ENCODE data around the gene TYW3.

TYW3 gene

DNA sequence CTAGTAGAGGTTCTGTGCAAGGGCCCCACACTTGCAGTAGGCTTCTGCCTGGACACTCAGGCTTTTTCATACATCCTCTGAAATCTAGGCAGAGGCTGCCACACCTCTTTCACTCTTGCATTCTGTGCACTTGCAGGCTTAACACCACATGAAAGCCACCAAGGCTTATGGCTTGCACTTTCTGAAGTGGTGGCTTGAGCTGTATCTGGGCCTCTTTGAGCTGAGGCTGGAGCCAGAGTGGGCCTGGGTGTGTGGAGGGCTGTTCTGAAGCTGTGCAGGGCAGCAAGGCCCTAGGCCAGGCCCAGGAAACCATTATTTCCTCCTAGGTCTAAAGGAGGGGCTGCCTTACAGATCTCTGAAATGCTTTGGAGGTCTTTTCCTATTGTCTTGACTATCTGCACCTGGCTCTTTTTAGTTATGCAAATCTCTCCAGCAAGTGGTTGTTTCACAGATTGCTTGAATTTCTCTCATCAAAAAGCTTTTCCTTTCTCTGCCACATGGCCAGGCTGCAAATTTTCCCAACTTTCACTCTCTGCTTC lies 66.2 kb downstream of the TYW3 start:
- H3K4me3 ChIP-seq (ENCODE audit: low read depth, low read length): no peak overlapping the region
- no peak overlapping the region for H3K27ac ChIP-seq (ENCODE audit: extremely low read depth, low read depth, low read length)
- POLR2A ChIA-PET: no interaction called here

DNA sequence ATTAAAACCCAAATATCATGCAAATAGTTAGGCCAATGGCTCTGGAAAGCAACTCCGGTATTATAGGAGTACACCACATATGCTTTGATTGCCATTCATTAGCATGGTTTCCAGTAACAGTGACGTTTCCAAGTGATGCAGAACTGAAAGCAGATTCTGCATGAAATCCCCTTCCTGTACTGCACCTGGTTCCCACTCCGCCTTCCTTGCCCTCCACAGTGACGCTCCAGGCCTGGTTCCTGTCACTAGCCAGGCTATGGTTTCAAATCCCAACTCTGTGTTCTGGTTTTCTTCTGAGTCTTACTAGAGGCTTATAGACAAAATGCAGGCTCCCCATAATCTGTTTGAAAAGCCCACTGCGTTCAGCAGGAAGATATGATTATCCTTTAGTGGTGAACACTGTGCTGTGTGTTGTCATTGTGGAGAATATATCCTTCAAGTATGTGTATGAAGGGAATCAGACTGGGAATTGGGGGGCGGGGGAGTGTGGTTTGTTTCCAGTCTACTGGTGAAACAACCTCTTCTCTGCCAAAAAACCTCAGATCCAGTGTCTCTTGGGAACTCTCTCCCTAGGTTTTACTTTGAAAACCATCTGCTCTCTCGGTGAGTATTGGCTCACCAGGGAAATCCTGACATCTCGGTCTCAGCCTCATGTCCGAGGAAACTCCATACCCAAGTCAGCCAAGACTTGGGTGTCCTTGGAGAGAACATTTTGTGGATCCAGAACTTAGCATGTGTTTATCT lies 78.7 kb downstream of the TYW3 start:
- ChIA-PET CTCF (no interaction called here), POLR2A (no interaction called here)
- TF ChIP-seq, protein P1, sequence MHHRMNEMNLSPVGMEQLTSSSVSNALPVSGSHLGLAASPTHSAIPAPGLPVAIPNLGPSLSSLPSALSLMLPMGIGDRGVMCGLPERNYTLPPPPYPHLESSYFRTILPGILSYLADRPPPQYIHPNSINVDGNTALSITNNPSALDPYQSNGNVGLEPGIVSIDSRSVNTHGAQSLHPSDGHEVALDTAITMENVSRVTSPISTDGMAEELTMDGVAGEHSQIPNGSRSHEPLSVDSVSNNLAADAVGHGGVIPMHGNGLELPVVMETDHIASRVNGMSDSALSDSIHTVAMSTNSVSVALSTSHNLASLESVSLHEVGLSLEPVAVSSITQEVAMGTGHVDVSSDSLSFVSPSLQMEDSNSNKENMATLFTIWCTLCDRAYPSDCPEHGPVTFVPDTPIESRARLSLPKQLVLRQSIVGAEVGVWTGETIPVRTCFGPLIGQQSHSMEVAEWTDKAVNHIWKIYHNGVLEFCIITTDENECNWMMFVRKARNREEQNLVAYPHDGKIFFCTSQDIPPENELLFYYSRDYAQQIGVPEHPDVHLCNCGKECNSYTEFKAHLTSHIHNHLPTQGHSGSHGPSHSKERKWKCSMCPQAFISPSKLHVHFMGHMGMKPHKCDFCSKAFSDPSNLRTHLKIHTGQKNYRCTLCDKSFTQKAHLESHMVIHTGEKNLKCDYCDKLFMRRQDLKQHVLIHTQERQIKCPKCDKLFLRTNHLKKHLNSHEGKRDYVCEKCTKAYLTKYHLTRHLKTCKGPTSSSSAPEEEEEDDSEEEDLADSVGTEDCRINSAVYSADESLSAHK (tag by site-specific recombination; IDR thresholded peaks at IDR 0.05): no peak
- no peak for TF ChIP-seq KLF1 (tag by site-specific recombination; IDR thresholded peaks at IDR 0.05)
- TF ChIP-seq, protein P2, sequence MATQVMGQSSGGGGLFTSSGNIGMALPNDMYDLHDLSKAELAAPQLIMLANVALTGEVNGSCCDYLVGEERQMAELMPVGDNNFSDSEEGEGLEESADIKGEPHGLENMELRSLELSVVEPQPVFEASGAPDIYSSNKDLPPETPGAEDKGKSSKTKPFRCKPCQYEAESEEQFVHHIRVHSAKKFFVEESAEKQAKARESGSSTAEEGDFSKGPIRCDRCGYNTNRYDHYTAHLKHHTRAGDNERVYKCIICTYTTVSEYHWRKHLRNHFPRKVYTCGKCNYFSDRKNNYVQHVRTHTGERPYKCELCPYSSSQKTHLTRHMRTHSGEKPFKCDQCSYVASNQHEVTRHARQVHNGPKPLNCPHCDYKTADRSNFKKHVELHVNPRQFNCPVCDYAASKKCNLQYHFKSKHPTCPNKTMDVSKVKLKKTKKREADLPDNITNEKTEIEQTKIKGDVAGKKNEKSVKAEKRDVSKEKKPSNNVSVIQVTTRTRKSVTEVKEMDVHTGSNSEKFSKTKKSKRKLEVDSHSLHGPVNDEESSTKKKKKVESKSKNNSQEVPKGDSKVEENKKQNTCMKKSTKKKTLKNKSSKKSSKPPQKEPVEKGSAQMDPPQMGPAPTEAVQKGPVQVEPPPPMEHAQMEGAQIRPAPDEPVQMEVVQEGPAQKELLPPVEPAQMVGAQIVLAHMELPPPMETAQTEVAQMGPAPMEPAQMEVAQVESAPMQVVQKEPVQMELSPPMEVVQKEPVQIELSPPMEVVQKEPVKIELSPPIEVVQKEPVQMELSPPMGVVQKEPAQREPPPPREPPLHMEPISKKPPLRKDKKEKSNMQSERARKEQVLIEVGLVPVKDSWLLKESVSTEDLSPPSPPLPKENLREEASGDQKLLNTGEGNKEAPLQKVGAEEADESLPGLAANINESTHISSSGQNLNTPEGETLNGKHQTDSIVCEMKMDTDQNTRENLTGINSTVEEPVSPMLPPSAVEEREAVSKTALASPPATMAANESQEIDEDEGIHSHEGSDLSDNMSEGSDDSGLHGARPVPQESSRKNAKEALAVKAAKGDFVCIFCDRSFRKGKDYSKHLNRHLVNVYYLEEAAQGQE (tag by site-specific recombination; IDR thresholded peaks at IDR 0.05): no peak
- no peaks in the 10 kb centered on the region for H3K4me1 ChIP-seq (ENCODE audit: control insufficient read depth, insufficient read depth, low read length)
- H3K36me3 ChIP-seq (ENCODE audit: control insufficient read depth in 2 of 2, insufficient read depth in 1 of 2, low read length in 2 of 2): no peaks in the 10 kb centered on the region
- no peaks in the 10 kb centered on the region; the same call in 1 of the 2 replicates for H3K9me3 ChIP-seq (ENCODE audit: control insufficient read depth, insufficient read depth, low read depth, low read length)
- no peak overlapping the region for H3K4me3 ChIP-seq (ENCODE audit: low read depth, low read length)
- H3K27ac ChIP-seq (ENCODE audit: extremely low read depth, low read depth, low read length): no peak overlapping the region

More for the DNA sequence above, 66.2 kb downstream of the TYW3 start:
- no peaks in the 10 kb centered on the region for H3K9me3 ChIP-seq (ENCODE audit: control insufficient read depth, insufficient read depth, low read depth, low read length)
- CTCF ChIA-PET: no interaction called here
- H3K4me1 ChIP-seq (ENCODE audit: control insufficient read depth, insufficient read depth, low read length): no peaks in the 10 kb centered on the region
- TF ChIP-seq HOXA7 (CRISPR knock-in tag; IDR thresholded peaks at IDR 0.05; ENCODE audit: borderline replicate concordance): no peak
- TF ChIP-seq ZNF623 (tag by site-specific recombination; IDR thresholded peaks at IDR 0.05): no peak
- TF ChIP-seq WT1 (tag by site-specific recombination; IDR thresholded peaks at IDR 0.05): no peak
- H3K36me3 ChIP-seq (ENCODE audit: control insufficient read depth in 2 of 2, insufficient read depth in 1 of 2, low read length in 2 of 2): no peaks in the 10 kb centered on the region

DNA sequence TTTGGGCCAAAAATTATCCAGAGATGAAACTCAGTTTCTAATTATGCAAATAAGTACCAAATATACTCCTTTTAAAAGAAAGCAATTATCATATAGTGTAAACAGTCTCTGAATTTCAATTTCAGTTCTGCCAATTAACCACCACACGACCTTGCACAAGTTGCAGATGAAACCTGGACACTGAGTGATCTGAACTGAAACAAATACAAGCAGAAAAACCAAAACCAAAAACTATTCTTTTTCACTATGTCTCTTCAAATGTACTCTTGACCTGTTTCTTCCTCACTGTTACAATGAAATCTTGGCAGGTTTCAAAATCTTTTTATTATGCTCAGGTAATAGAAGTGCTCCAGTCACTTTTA lies 79.2 kb downstream of the TYW3 start:
- no peak overlapping the region for H3K27ac ChIP-seq (ENCODE audit: extremely low read depth, low read depth, low read length)
- H3K9me3 ChIP-seq (ENCODE audit: control insufficient read depth, insufficient read depth, low read depth, low read length): no peaks in the 10 kb centered on the region; the same call in 1 of the 2 replicates
- POLR2A ChIA-PET: no interaction called here
- CTCF ChIA-PET: no interaction called here
- no peaks in the 10 kb centered on the region for H3K4me1 ChIP-seq (ENCODE audit: control insufficient read depth, insufficient read depth, low read length)
- TF ChIP-seq SP3 (tag by site-specific recombination; IDR thresholded peaks at IDR 0.05) (no peak), SALL2 (tag by site-specific recombination; IDR thresholded peaks at IDR 0.05; ENCODE audit: borderline replicate concordance) (no peak), ZNF654 (tag by site-specific recombination; IDR thresholded peaks at IDR 0.05; ENCODE audit: low read depth) (no peak), ZNF423 (tag by site-specific recombination; IDR thresholded peaks at IDR 0.05) (no peak), ZBTB1 (tag by site-specific recombination; IDR thresholded peaks at IDR 0.05) (no peak), ZNF404 (tag by site-specific recombination; IDR thresholded peaks at IDR 0.05) (no peak), ZNF621 (tag by site-specific recombination; IDR thresholded peaks at IDR 0.05) (no peak), ZNF571 (tag by site-specific recombination; IDR thresholded peaks at IDR 0.05) (no peak), ZNF248 (tag by site-specific recombination; IDR thresholded peaks at IDR 0.05) (no peak), GLIS1 (tag by site-specific recombination; IDR thresholded peaks at IDR 0.05) (no peak), KLF1 (tag by site-specific recombination; IDR thresholded peaks at IDR 0.05) (no peak)
- TF ChIP-seq, protein P3, sequence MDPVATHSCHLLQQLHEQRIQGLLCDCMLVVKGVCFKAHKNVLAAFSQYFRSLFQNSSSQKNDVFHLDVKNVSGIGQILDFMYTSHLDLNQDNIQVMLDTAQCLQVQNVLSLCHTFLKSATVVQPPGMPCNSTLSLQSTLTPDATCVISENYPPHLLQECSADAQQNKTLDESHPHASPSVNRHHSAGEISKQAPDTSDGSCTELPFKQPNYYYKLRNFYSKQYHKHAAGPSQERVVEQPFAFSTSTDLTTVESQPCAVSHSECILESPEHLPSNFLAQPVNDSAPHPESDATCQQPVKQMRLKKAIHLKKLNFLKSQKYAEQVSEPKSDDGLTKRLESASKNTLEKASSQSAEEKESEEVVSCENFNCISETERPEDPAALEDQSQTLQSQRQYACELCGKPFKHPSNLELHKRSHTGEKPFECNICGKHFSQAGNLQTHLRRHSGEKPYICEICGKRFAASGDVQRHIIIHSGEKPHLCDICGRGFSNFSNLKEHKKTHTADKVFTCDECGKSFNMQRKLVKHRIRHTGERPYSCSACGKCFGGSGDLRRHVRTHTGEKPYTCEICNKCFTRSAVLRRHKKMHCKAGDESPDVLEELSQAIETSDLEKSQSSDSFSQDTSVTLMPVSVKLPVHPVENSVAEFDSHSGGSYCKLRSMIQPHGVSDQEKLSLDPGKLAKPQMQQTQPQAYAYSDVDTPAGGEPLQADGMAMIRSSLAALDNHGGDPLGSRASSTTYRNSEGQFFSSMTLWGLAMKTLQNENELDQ (tag by site-specific recombination; IDR thresholded peaks at IDR 0.05; ENCODE audit: low read depth): no peak
- TF ChIP-seq, protein P4, sequence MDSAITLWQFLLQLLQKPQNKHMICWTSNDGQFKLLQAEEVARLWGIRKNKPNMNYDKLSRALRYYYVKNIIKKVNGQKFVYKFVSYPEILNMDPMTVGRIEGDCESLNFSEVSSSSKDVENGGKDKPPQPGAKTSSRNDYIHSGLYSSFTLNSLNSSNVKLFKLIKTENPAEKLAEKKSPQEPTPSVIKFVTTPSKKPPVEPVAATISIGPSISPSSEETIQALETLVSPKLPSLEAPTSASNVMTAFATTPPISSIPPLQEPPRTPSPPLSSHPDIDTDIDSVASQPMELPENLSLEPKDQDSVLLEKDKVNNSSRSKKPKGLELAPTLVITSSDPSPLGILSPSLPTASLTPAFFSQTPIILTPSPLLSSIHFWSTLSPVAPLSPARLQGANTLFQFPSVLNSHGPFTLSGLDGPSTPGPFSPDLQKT (IDR thresholded peaks at IDR 0.05; ENCODE audit: borderline replicate concordance, low read depth, low read length): no peak
- TF ChIP-seq, protein P5, sequence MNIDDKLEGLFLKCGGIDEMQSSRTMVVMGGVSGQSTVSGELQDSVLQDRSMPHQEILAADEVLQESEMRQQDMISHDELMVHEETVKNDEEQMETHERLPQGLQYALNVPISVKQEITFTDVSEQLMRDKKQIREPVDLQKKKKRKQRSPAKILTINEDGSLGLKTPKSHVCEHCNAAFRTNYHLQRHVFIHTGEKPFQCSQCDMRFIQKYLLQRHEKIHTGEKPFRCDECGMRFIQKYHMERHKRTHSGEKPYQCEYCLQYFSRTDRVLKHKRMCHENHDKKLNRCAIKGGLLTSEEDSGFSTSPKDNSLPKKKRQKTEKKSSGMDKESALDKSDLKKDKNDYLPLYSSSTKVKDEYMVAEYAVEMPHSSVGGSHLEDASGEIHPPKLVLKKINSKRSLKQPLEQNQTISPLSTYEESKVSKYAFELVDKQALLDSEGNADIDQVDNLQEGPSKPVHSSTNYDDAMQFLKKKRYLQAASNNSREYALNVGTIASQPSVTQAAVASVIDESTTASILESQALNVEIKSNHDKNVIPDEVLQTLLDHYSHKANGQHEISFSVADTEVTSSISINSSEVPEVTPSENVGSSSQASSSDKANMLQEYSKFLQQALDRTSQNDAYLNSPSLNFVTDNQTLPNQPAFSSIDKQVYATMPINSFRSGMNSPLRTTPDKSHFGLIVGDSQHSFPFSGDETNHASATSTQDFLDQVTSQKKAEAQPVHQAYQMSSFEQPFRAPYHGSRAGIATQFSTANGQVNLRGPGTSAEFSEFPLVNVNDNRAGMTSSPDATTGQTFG (tag by site-specific recombination; IDR thresholded peaks at IDR 0.05; ENCODE audit: borderline replicate concordance): no peak
- no peaks in the 10 kb centered on the region for H3K36me3 ChIP-seq (ENCODE audit: control insufficient read depth in 2 of 2, insufficient read depth in 1 of 2, low read length in 2 of 2)
- no peak overlapping the region for H3K4me3 ChIP-seq (ENCODE audit: low read depth, low read length)
